GM23338 (cell line): ENCODE measurements around the gene CES1.

Source experiments
- CTCF ChIP-seq, 2 experiments: fragments of 200-600 bp in 1 of 2; sonication (generic) in 1 of 2; conservative IDR thresholded peaks; 2 replicates each; pipeline versions ENCODE4 v1.5.1 to v1.6.1; 2016 to 2017; ENCODE audit warnings: antibody characterized with exemption in 2 of 2, low read depth in 2 of 2, mild to moderate bottlenecking in 2 of 2, moderate library complexity in 1 of 2
- ETS1 ChIP-seq: IDR thresholded peaks from 2 replicates; pipeline ENCODE4 v1.6.1; 2016; ENCODE audit warnings: antibody characterized with exemption
- EZH2 ChIP-seq: fragments of 200-600 bp; sonication (generic); IDR thresholded peaks from one replicate; pipeline ENCODE4 v1.8.0; 2017; ENCODE audit warnings: antibody characterized with exemption, mild to moderate bottlenecking, low read depth; ENCODE audit not compliant: unreplicated experiment
- POLR2AphosphoS5 ChIP-seq: IDR thresholded peaks from 2 replicates; pipeline ENCODE4 v1.6.1; 2016; ENCODE audit warnings: antibody characterized with exemption, low read depth
- REST ChIP-seq: IDR thresholded peaks from one replicate; pipeline ENCODE4 v1.6.1; 2018; ENCODE audit warnings: antibody characterized with exemption; ENCODE audit not compliant: unreplicated experiment
- ZNF114 ChIP-seq: fragments of 250-450 bp; sonication (Bioruptor Pico); IDR thresholded peaks from 2 replicates; pipeline ENCODE4 v1.5.0; 2020; ENCODE audit warnings: mild to moderate bottlenecking, moderate library complexity

- TF ChIP-seq REST = no peak
- no peak for TF ChIP-seq ETS1
- no peak for TF ChIP-seq EZH2
- no peak for TF ChIP-seq CTCF (conservative IDR thresholded peaks at IDR 0.05; ENCODE audit: low read depth in 2 of 2)
- no peak for TF ChIP-seq POLR2AphosphoS5
- TF ChIP-seq ZNF114 (CRISPR knock-in tag) = no peak
These were observed 42.4 kb upstream of the CES1 start, which contains the start of gene CES5A for GRCh38 chr16:55875273-55875672.
